RWPE1 (cell line): ENCODE results near the gene PSMD11.

Experiments
- CTCF ChIA-PET: fragments of 350-600 bp; sonication (Branson Sonifier 250); formaldehyde crosslinking; extraction: SDS; loops from one replicate; lab custom pipeline; 2021; lab: Yijun Ruan, JAX
- POLR2A ChIA-PET: fragments of 400-600 bp; formaldehyde crosslinking; extraction: SDS; loops from one replicate; lab custom pipeline; 2020; ENCODE audit warnings: antibody characterized with exemption; ENCODE audit not compliant: low non-redundant PET; lab: Yijun Ruan, JAX
- DNase-seq: peaks from one replicate; pipeline ENCODE4 v3.0.0; 2012; ENCODE audit warnings: low spot score
- H3K27ac ChIP-seq: fragments of 450-650 bp; 2 replicates; pipeline ENCODE4 v1.5.1; 2017
- TF ChIP-seq, protein P1 (sequence below): fragments of 450-650 bp; conservative IDR thresholded peaks from 2 replicates; pipeline ENCODE4 v1.5.1; 2017; ENCODE audit warnings: low read depth, mild to moderate bottlenecking

Gene PSMD11

GRCh38 chr17:32471652-32472051 lies 27.3 kb downstream of the PSMD11 start:
- CTCF ChIA-PET: interaction anchor here (0.8 kb wide), 1 partner anchor 9 kb away, joined by 3 read pairs; no protein-coding TSS in a partner anchor
- POLR2A ChIA-PET: interaction anchor here (0.7 kb wide), 1 partner anchor 21 kb away, joined by 4 read pairs; no protein-coding TSS in a partner anchor
- no peak for DNase-seq
- TF ChIP-seq, protein P1, sequence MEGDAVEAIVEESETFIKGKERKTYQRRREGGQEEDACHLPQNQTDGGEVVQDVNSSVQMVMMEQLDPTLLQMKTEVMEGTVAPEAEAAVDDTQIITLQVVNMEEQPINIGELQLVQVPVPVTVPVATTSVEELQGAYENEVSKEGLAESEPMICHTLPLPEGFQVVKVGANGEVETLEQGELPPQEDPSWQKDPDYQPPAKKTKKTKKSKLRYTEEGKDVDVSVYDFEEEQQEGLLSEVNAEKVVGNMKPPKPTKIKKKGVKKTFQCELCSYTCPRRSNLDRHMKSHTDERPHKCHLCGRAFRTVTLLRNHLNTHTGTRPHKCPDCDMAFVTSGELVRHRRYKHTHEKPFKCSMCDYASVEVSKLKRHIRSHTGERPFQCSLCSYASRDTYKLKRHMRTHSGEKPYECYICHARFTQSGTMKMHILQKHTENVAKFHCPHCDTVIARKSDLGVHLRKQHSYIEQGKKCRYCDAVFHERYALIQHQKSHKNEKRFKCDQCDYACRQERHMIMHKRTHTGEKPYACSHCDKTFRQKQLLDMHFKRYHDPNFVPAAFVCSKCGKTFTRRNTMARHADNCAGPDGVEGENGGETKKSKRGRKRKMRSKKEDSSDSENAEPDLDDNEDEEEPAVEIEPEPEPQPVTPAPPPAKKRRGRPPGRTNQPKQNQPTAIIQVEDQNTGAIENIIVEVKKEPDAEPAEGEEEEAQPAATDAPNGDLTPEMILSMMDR: no peak
- H3K27ac ChIP-seq: no peak overlapping the region

DNA sequence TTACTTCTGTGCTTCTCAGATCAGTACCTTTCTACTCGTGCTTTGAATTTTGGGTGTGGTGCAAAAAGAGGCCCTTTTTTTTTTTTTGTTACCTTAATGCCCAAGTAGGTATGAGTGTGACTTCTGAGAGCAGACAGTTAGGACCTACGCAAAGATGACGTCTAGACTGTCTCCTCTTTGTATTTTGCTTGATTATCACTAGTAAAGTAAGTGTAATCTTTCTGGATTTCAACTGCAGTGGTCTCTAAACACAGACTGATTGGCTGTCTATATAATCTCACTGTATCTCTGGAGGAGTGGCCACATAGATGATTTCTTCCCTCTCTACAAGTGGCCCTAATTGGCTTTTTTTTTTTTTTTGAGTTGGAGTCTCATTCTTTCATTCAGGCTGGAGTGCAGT lies 30.9 kb downstream of the PSMD11 start:
- H3K27ac ChIP-seq: no peak overlapping the region
- TF ChIP-seq, protein P1: no peak
- ChIA-PET CTCF (interaction anchor here (2.1 kb wide), 1 partner anchor 13 kb away, joined by 11 read pairs; no protein-coding TSS in a partner anchor), POLR2A (no interaction called here)
- no peak for DNase-seq

GRCh38 chr17:32477220-32477619 lies 32.9 kb downstream of the PSMD11 start:
- POLR2A ChIA-PET: no interaction called here
- DNase-seq: no peak
- CTCF ChIA-PET: no interaction called here
- no peak overlapping the region for H3K27ac ChIP-seq
- TF ChIP-seq, protein P1: no peak

GRCh38 chr17:32479074-32479617 lies 34.8 kb downstream of the PSMD11 start:
- DNase-seq: no peak
- CTCF ChIA-PET: interaction anchor here (1.1 kb wide), 1 partner anchor 16 kb away, joined by 3 read pairs; no protein-coding TSS in a partner anchor
- POLR2A ChIA-PET: no interaction called here
- no peak overlapping the region for H3K27ac ChIP-seq
- TF ChIP-seq, protein P1: no peak

DNA sequence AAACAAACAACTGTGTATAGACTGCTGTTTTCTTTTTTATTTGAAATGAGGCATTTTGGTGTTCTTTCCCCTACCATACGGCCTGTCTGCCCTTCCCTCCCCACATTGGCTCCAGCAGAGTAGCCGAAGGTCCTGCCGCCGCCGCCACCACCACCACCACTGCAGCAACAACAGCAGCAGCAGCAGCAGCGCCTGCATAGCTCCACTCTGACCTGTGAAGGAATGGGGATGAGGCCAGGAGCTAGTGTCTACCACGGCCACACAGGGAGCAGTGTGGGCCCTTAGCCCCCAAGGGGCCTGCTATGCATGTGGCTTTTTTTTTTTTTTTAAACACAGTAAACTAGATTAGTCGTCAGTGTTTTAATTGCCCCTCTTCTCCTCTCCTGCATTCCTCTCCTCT lies 36.9 kb downstream of the PSMD11 start:
- POLR2A ChIA-PET: no interaction called here
- CTCF ChIA-PET: interaction anchor here (0.6 to 0.7 kb wide), 2 partner anchors 168 to 288 kb away, joined by 3 to 4 read pairs; no protein-coding TSS in a partner anchor

GRCh38 chr17:32482568-32483320 lies 38.4 kb downstream of the PSMD11 start:
- ChIA-PET POLR2A (no interaction called here), CTCF (interaction anchor here (0.6 to 1.3 kb wide), 5 partner anchors 9 to 1268 kb away, joined by 3 read pairs; no protein-coding TSS in a partner anchor)
- TF ChIP-seq, protein P1: no peak
- no peak for DNase-seq
- peak overlapping the region; percentile 62 for H3K27ac ChIP-seq

More for the DNA sequence above, 36.9 kb downstream of the PSMD11 start:
- no peak overlapping the region for H3K27ac ChIP-seq
- no peak for DNase-seq
- TF ChIP-seq, protein P1: no peak
